Measurements from ENCODE around the gene PSPC1.
A peak's percentile ranks its signal among the peaks of the same experiment; 100 is the strongest.

Gene PSPC1

DNA sequence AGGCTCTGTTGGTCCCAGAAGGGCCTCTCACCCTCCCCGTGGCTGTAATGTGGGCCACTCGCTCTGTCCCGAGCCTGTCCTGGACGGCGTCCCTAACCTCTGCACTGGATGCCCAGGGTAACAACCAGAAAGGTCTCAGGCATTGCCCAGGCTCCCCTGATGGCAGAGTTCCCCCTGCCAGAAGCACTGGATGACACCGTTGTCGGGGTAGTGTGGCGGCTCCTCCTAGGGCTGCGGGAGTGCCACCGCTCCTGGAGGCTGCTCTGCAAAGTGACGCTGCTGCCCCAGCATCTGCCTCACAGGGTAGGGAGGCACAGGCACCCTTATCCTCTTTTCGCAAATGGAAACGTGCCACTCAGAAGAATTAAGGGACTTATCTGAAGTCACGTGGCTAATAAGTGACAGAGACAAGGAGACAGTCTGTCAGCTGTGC, 117.3 kb downstream of the PSPC1 start:
- no peak overlapping the region for H3K4me3 Mint-ChIP-seq
- peaks cover 14% of the 10 kb centered on the region for H3K36me3 Mint-ChIP-seq
- H3K27me3 Mint-ChIP-seq: no peaks in the 10 kb centered on the region
- no peaks in the 10 kb centered on the region for H3K9me3 Mint-ChIP-seq
- no peaks in the 10 kb centered on the region for H3K4me1 Mint-ChIP-seq
- no peak overlapping the region for H3K27ac Mint-ChIP-seq

DNA sequence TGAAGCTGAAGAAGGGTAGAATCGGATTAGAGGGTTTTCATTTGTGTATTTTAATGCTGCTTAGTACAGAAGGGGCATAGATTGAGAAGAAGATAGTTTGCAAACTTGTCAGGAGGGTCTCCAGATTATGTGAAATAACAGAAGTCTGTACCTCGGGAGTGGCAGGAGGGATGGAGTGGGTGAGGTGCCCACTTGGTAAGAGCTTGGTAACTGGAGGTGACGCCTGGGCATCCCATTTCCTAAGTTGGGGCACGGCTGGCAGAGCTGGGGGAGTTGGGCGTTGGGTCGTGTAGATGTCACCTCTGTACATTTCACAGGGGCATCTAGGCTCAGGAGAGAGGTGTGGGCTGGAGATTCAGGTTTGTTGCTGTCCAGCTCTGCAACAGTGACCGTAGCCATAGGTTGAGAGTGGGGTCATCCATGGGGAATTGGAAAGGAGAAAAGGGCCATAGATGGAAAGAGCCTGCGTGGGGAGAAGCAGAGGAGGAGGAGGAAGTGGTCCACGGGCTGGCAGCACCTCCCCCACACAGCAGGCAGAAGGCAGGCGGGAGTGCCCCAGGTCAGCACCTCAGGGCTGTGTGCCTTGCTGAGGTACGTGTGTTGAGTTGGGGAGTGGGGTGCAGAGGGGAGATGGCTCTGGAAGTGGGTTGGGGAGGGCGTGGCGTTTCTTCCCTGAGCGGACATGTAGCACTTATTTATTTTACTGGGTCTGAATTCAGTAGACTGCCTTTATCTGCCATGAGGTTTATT, 118.1 kb downstream of the PSPC1 start:
- Mint-ChIP-seq H3K4me3 (no peak overlapping the region), H3K27ac (peak overlapping the region; percentile 41), H3K4me1 (no peaks in the 10 kb centered on the region), H3K27me3 (no peaks in the 10 kb centered on the region), H3K9me3 (no peaks in the 10 kb centered on the region), H3K36me3 (peaks cover 14% of the 10 kb centered on the region)

DNA sequence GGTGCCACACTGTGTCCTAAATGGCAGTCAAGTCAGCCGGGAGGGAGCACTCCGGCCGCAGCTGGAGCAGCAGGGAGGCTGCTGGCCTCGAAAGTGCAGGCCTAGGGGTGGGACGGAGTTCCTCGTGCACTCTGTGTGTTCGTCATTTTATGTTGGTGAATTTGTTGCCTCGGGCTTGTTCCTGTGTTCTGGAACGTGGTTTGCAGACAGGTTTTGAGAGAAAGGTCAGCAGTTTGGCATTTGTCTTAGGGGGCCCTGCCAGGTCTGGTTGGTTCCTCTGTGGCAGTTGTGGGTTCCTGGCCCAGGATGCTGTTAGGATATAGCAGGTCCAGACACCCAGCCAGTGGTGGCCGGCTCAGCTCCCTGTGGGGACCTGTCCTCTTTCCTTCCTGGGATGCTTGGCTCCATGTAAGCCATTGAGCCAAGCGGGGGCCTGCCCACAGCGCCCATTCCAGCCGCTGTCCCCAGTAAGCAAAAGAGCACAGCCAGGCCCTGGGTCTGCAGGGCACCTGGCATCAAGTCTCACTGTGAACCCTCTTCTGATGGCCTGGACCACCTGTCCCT, 119.2 kb downstream of the PSPC1 start:
- H3K4me3 Mint-ChIP-seq: no peak overlapping the region
- peaks cover 20% of the 10 kb centered on the region for H3K36me3 Mint-ChIP-seq
- H3K27ac Mint-ChIP-seq: no peak overlapping the region
- no peaks in the 10 kb centered on the region for H3K27me3 Mint-ChIP-seq
- no peaks in the 10 kb centered on the region for H3K9me3 Mint-ChIP-seq
- H3K4me1 Mint-ChIP-seq: no peaks in the 10 kb centered on the region

DNA sequence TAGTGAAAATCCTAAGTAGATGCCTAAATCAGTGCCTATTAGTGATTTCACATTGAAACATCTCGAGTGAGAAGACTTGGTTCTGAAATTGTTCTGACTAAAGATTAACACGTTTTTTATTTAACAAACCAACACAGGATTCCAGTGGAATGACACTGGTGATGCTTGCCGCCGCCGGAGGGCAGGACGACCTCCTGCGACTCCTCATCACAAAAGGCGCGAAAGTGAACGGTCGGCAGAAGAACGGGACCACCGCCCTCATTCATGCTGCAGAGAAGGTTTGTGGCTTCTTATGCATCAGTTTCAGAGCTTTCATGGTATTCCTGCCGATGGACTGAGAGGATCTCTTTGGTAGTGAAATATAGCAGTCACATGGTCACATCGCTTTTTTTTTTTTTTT, 121.2 kb downstream of the PSPC1 start:
- peaks cover 22% of the 10 kb centered on the region for H3K36me3 Mint-ChIP-seq
- no peaks in the 10 kb centered on the region for H3K9me3 Mint-ChIP-seq
- H3K27ac Mint-ChIP-seq: no peak overlapping the region
- H3K4me3 Mint-ChIP-seq: no peak overlapping the region
- H3K27me3 Mint-ChIP-seq: no peaks in the 10 kb centered on the region
- no peaks in the 10 kb centered on the region for H3K4me1 Mint-ChIP-seq

DNA sequence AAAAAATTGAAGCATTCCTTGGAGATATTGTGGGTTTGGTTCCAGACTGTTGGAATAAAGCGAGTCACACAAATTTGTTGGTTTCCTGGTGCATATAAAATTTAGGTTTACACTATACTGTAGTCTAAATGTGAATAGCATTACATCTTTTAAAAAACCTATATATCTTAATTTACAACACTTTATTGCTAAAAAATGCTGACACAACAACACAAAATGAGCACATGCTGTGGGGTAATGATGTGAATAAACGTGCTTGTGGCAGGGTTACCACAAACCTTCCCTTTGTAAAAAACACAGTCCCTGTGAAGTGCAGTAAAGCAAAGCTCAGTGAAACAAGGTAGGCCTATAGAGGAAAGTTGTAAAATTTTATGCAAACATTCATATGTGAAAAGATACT, 121.6 kb downstream of the PSPC1 start:
- no peak overlapping the region for H3K4me3 Mint-ChIP-seq
- no peaks in the 10 kb centered on the region for H3K27me3 Mint-ChIP-seq
- no peaks in the 10 kb centered on the region for H3K9me3 Mint-ChIP-seq
- H3K27ac Mint-ChIP-seq: no peak overlapping the region
- peaks cover 22% of the 10 kb centered on the region for H3K36me3 Mint-ChIP-seq
- no peaks in the 10 kb centered on the region for H3K4me1 Mint-ChIP-seq

DNA sequence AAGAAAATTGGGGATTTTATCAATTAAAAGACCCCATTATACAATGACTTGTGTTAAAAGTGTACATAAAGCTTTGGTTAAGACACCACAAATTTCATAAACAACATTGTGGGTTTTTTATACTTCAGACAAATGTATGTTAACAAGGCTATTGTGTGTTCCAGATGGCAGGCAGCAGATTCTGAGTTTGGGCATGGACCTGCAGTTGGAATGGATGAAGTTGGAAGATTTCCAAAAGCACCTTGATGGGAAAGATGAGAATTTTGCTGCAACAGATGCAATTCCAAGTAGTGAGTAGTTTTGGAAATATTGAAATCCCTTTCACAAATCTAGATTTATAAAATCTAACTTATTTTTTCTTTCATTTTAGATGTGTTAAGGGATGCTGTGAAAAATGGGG, 123.9 kb downstream of the PSPC1 start:
- H3K9me3 Mint-ChIP-seq: no peaks in the 10 kb centered on the region
- H3K4me3 Mint-ChIP-seq: no peak overlapping the region
- H3K27me3 Mint-ChIP-seq: no peaks in the 10 kb centered on the region
- peaks cover 14% of the 10 kb centered on the region for H3K36me3 Mint-ChIP-seq
- peak overlapping the region; percentile 51 for H3K27ac Mint-ChIP-seq
- no peaks in the 10 kb centered on the region for H3K4me1 Mint-ChIP-seq

DNA sequence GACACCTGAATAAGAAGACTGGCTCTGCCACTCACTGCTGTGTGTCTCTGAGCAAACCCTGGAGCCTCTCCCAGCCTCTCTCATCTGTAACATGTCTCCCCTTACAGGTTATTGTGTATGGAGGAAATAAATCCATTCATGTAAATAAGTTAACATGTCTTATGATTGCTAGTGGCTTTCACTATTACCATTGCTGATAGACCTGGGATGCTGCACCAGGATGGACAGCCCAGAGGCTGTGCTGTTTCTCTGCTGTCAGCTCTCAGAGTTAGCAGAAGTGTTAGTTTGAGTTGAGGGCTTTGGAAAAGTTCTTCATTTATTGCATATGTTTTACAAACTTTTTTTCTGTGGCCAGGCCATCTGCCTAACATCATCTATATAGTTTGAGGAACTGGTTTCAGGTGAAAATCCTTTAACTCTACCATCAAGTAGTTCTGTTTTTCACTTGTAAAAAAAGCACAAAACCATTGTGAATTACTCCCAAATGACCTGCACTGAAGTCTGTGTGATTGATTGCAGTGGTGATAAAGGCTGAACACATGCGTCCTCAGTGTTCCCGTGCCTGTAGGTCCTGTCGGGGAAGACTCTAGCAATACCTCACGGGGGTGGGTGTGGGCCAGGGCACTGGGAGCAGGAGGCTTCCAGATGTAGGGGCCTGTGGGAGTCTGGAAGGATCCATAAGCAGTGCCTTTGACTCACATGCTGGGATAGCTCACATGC, 124.7 kb downstream of the PSPC1 start:
- no peaks in the 10 kb centered on the region for H3K9me3 Mint-ChIP-seq
- no peak overlapping the region for H3K4me3 Mint-ChIP-seq
- H3K27ac Mint-ChIP-seq: no peak overlapping the region
- peaks cover 16% of the 10 kb centered on the region for H3K36me3 Mint-ChIP-seq
- H3K4me1 Mint-ChIP-seq: no peaks in the 10 kb centered on the region
- no peaks in the 10 kb centered on the region for H3K27me3 Mint-ChIP-seq

Measured in activated naive CD4-positive, alpha-beta T cell treated with anti-CD3 and anti-CD28 coated beads, Interleukin-2, amount 50 U/mL, for 24 hours (primary cell).